T-cell (primary cell): ENCODE results near the gene RER1. TPM values are rescaled to one million over a fixed set of nuclear protein-coding genes. Genes with fewer than 3 reads are reported as not detected.

Source experiments
- ATAC-seq, 4 experiments: fragments of 200-7000 bp in 3 of 4; fragments of 150-1000 bp in 1 of 4; cut with Tn5 transposase; replicated peaks in 1 of 4; 1 replicate in 3 of 4; 2 replicates in 1 of 4; pipeline ENCODE4 v1.10.0; 2021; ENCODE audit warnings: moderate library complexity in 3 of 4, mild to moderate bottlenecking in 2 of 4, moderate number of reproducible peaks in 1 of 4
- CTCF ChIA-PET, 2 donors: fragments of 300-600 bp; sonication (Branson Sonifier 250); formaldehyde crosslinking; loops; one replicate each; lab custom pipeline; 2022; ENCODE audit warnings: antibody characterized with exemption in 2 of 2; lab: Charles Lee
- POLR2A ChIA-PET, 2 donors: fragments of 300-600 bp; sonication (Branson Sonifier 250); formaldehyde crosslinking; loops; one replicate each; lab custom pipeline; 2022; ENCODE audit warnings: antibody characterized with exemption in 2 of 2; lab: Charles Lee
- DNase-seq, 35 experiments: peaks; one replicate each; pipeline versions ENCODE4 v3.0.0 to v3.0.0-alpha.2; 2013 to 2023
- H3K27ac ChIP-seq: one replicate; pipeline ENCODE4 v1.5.1; 2013; ENCODE audit warnings: low read length
- H3K27me3 ChIP-seq, 2 experiments: replicated peaks in 1 of 2; 1 replicate in 1 of 2; 2 replicates in 1 of 2; pipeline versions ENCODE4 v1.6.1 to v1.7.0; 2013; ENCODE audit warnings: low read length in 1 of 2, mixed read lengths in 1 of 2; ENCODE audit not compliant: control insufficient read depth in 2 of 2, insufficient read depth in 2 of 2; ENCODE audit errors: extremely low read depth in 1 of 2
- H3K36me3 ChIP-seq, 2 donors: 1 replicate in 1 of 2; 2 replicates in 1 of 2; pipeline versions ENCODE4 v1.6.1 to v1.7.0; 2013; ENCODE audit warnings: low read length in 1 of 2; ENCODE audit not compliant: control insufficient read depth in 2 of 2, insufficient read depth in 1 of 2; ENCODE audit errors: extremely low read depth in 1 of 2
- H3K4me1 ChIP-seq, 2 experiments: 1 replicate in 1 of 2; 2 replicates in 1 of 2; pipeline versions ENCODE4 v1.6.1 to v1.7.0; 2013; ENCODE audit warnings: low read length in 2 of 2, mixed read lengths in 1 of 2; ENCODE audit not compliant: insufficient read depth in 2 of 2, control insufficient read depth in 1 of 2; ENCODE audit errors: extremely low read depth in 1 of 2
- H3K4me3 ChIP-seq, 2 donors: 1 replicate in 1 of 2; 2 replicates in 1 of 2; pipeline versions ENCODE4 v1.5.1 to v1.7.0; 2013; ENCODE audit warnings: mild to moderate bottlenecking in 2 of 2, low read length in 1 of 2, moderate library complexity in 1 of 2; ENCODE audit not compliant: control insufficient read depth in 1 of 2; ENCODE audit errors: extremely low read depth in 1 of 2
- H3K9me3 ChIP-seq: 2 replicates; pipeline ENCODE4 v1.7.0; 2013
- H3K27ac Mint-ChIP-seq, 2 donors: one replicate each; pipeline ENCODE4 v1.8.0; 2020 to 2021; ENCODE audit warnings: mild to moderate bottlenecking in 2 of 2, mixed read lengths in 2 of 2
- H3K27me3 Mint-ChIP-seq, 2 donors: one replicate each; pipeline ENCODE4 v1.8.0; 2021 to 2022; ENCODE audit warnings: mixed read lengths in 2 of 2
- H3K36me3 Mint-ChIP-seq: one replicate; pipeline ENCODE4 v1.8.0; 2021; ENCODE audit warnings: mixed read lengths
- H3K4me1 Mint-ChIP-seq, 3 donors: one replicate each; pipeline ENCODE4 v1.8.0; 2020 to 2022; ENCODE audit warnings: mixed read lengths in 3 of 3, mild to moderate bottlenecking in 1 of 3
- H3K4me3 Mint-ChIP-seq, 3 donors: one replicate each; pipeline ENCODE4 v1.8.0; 2020 to 2022; ENCODE audit warnings: mild to moderate bottlenecking in 3 of 3, mixed read lengths in 3 of 3, moderate library complexity in 3 of 3
- H3K9me3 Mint-ChIP-seq, 3 donors: one replicate each; pipeline ENCODE4 v1.8.0; 2020 to 2022; ENCODE audit warnings: mixed read lengths in 3 of 3
- WGBS: methylation state at CpG from one replicate; pipeline ENCODE4 v1.1.5; 2013; ENCODE audit warnings: missing lambda C conversion rate; ENCODE audit not compliant: insufficient coverage; 5-methylcytosine and 5-hydroxymethylcytosine counted together
- total RNA-seq, 35 experiments: library from RNA in 6 of 35; stranded (reverse) in 6 of 35; fragments of 120-200 nt in 1 of 35; gene quantifications; one replicate each; pipeline versions ENCODE4 v1.2.1 to v1.2.4 and lab custom pipeline; 2013 to 2026

Gene RER1
- total RNA-seq, 5 donors from 2014 or later (not counting 1 experiment from before 2014, with no cell fraction given): 84.3 to 129 (median 125) TPM

DNA sequence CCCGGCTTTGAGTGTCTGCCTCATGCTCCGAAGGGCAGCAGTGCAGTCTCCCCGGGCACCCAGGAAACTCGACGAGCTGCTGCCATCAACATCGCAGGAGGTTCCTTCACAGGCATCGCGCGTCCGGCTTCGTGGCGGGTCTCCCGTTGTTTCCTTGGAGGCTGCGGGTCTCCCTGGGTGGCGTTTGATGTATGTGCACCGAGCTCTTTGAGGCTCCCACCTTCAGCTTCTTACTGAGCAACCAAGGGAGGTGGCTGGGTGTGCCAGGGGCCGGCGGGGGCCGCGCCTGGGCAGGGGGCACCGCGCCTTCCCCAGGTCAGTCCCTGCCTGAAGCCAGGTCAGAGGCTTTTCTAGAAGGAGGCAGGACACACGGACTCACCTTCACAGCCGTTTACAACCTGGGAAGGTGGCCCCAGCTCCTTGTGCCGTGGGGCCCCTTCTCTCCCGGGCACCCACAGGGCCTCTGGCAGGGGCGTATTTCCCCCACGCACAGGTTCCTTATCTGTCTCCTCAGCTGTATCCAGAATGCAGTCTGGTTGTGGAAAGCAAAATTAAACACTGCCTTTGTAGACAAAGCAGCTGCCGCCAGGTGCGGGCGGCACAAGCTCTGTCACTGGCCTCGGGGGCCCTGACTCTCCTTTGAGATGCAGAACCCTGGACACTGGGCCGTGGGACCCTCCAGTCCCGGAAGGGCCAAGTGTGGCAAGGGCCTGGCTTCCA lies 42.5 kb downstream of the RER1 start:
- no peak overlapping the region for H3K27ac ChIP-seq
- no peaks in the 10 kb centered on the region for H3K9me3 ChIP-seq
- no peak overlapping the region for H3K4me3 ChIP-seq
- ChIA-PET CTCF (no interaction called here), POLR2A (no interaction called here)
- no peak for ATAC-seq
- DNase-seq: no peak
- H3K4me1 Mint-ChIP-seq: no peaks in the 10 kb centered on the region
- peaks cover 3% of the 10 kb centered on the region for H3K36me3 Mint-ChIP-seq
- H3K27me3 ChIP-seq: peaks cover 0 to 26% of the 10 kb centered on the region in 2 experiments
- WGBS: 67% methylated on average over 26 of the region's 34 CpGs
- no peaks in the 10 kb centered on the region for H3K36me3 ChIP-seq
- H3K4me3 Mint-ChIP-seq: no peak overlapping the region
- H3K27me3 Mint-ChIP-seq: peaks cover 0 to 2% of the 10 kb centered on the region in 2 donors
- H3K4me1 ChIP-seq: no peaks in the 10 kb centered on the region
- no peaks in the 10 kb centered on the region for H3K9me3 Mint-ChIP-seq
- no peak overlapping the region for H3K27ac Mint-ChIP-seq

DNA sequence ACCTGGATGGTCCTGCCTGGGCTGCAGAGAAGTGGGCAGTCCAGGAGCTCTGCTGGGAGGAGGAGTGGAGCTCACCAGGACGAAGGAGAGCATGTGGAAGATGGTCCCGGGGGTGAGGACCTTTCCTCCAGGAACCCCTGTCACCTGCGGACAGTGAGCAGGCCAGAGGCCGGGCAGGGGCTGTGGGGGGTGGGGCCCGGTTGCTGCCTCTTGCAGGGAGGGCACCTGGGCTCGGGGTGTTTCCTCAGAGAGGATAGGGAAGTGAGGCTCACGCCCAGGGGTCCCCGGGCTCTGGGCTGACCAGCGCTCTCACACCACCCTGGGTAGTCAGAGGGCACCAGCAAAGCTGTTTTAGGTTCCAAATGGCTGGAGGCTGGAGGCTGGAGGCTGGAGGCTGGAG lies 43.5 kb downstream of the RER1 start:
- H3K4me1 ChIP-seq: no peaks in the 10 kb centered on the region
- Mint-ChIP-seq H3K27me3 (no peaks in the 10 kb centered on the region), H3K27ac (no peak overlapping the region), H3K4me3 (no peak overlapping the region), H3K36me3 (peaks cover 3% of the 10 kb centered on the region), H3K9me3 (no peaks in the 10 kb centered on the region), H3K4me1 (no peaks in the 10 kb centered on the region)
- peaks cover 0 to 16% of the 10 kb centered on the region in 2 experiments for H3K27me3 ChIP-seq
- no peaks in the 10 kb centered on the region for H3K36me3 ChIP-seq
- WGBS: 76% methylated on average over 9 of the region's 9 CpGs
- CTCF ChIA-PET: no interaction called here
- no peak overlapping the region for H3K27ac ChIP-seq
- DNase-seq: no peak
- H3K4me3 ChIP-seq: no peak overlapping the region
- POLR2A ChIA-PET: no interaction called here
- no peak for ATAC-seq
- no peaks in the 10 kb centered on the region for H3K9me3 ChIP-seq

DNA sequence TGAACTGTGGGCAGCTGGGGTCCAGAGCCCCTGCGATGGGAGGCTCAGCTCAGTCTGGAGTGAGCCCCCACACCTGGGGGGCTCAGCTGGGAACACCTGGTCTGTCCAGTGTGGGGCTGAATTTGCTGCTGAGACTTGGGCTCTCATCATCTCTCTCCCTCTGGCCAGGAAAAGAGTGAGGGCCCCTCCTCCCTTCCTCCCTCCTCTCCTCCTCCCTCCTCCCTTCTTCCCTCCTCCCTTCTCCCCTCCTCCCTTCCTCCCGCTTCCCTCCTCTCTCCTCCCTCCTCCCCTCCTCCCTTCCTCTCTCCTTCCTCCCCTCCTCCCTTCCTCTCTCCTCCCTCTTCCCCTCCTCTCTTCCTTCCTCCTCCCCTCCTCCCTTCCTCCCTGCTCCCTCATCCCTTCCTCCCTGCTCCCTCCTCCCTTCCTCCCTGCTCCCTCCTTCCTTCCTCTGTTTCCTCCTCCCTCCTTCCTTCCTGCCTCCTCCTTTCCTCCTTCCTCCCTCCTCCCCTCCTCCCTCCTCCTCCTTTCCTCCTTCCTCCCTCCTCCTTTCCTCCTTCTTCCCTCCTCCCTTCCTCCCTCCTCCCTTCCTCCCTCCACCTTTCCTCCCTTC lies 44.2 kb downstream of the RER1 start:
- Mint-ChIP-seq H3K4me3 (no peak overlapping the region), H3K4me1 (no peaks in the 10 kb centered on the region), H3K27ac (no peak overlapping the region), H3K36me3 (peaks cover 3% of the 10 kb centered on the region), H3K9me3 (no peaks in the 10 kb centered on the region), H3K27me3 (no peaks in the 10 kb centered on the region)
- DNase-seq (no peak), ATAC-seq (no peak)
- Histone ChIP-seq H3K9me3 (no peaks in the 10 kb centered on the region), H3K36me3 (no peaks in the 10 kb centered on the region), H3K27ac (peak overlapping the region; percentile 7), H3K4me1 (no peaks in the 10 kb centered on the region), H3K27me3 (peaks cover 0 to 12% of the 10 kb centered on the region in 2 experiments), H3K4me3 (no peak overlapping the region)
- ChIA-PET CTCF (no interaction called here), POLR2A (no interaction called here)
- WGBS: 68% methylated on average over 2 of the region's 2 CpGs

DNA sequence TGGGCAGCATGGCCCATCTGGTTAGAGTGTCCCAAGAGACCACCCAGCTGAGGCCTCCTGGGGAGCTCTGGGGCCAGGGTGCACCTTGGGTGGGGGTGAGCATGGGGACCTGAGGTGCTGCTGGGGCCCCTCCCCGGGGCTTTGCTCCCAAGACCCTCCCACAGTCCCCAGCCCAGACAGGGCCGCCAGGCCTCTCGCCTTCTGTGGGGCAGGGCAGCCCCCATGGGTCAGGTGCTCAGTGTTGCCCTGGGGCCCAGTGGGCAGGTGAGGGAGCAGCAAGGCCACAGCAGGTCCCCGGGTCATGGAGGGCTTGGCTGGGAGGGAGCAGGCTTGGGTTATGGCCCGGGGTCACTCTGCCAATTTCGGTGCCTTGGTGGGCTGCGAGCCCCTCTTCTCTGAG lies 45.2 kb downstream of the RER1 start:
- Mint-ChIP-seq H3K4me1 (no peaks in the 10 kb centered on the region), H3K27me3 (no peaks in the 10 kb centered on the region), H3K4me3 (no peak overlapping the region), H3K36me3 (peaks cover 3% of the 10 kb centered on the region), H3K27ac (no peak overlapping the region), H3K9me3 (no peaks in the 10 kb centered on the region)
- H3K4me3 ChIP-seq: no peak overlapping the region
- no peak overlapping the region for H3K27ac ChIP-seq
- ChIA-PET POLR2A (no interaction called here), CTCF (no interaction called here)
- H3K36me3 ChIP-seq: no peaks in the 10 kb centered on the region
- DNase-seq (no peak), ATAC-seq (no peak)
- no peaks in the 10 kb centered on the region for H3K4me1 ChIP-seq
- 78% methylated on average over 4 of the region's 7 CpGs for WGBS
- no peaks in the 10 kb centered on the region for H3K9me3 ChIP-seq
- peaks cover 0 to 18% of the 10 kb centered on the region in 2 experiments for H3K27me3 ChIP-seq

DNA sequence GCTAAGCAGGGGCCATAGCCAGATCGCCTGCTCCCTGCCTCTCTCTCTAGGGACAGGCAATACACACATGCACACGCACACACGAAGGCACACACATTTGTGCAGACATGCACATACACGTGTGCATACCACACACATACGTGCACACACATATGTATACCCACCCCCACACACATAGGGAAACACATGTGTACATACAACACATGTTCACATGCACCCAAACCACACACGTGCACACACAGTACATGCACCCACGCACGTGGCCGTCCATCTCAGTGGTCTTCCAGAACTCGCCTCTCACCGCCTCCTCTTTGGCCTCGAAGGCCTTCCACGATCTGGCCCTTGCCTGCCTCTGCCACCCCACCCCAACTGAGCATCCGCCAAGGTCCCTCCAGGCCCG lies 46.0 kb downstream of the RER1 start:
- H3K4me3 Mint-ChIP-seq: no peak overlapping the region

DNA sequence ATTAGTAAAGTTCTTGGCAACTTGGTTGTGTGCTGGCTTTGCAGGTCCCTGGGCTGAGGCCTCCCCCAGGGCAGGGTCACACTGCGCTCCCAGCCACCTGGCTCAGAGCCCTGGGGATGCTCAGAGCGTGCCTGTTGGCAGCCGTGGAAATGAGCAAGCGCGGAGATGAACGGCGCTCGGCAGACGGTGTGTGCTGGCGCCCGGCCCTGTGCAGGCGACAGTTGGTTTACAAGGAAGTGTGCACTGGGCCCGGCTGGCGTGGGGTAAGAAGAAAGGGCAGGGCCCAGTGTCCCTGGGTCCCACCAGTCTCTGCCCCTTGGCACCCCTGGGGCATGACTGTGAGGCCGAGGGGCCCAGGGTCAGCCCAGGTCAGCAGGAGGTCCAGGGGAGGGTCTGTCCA lies 46.4 kb downstream of the RER1 start:
- Mint-ChIP-seq H3K27me3 (peaks cover 5% of the 10 kb centered on the region in 2 donors), H3K9me3 (no peaks in the 10 kb centered on the region), H3K4me3 (no peak overlapping the region), H3K27ac (no peak overlapping the region), H3K4me1 (no peaks in the 10 kb centered on the region), H3K36me3 (peaks cover 3% of the 10 kb centered on the region)
- ATAC-seq: no peak
- CTCF ChIA-PET: no interaction called here
- H3K27me3 ChIP-seq: peaks cover 0 to 29% of the 10 kb centered on the region in 2 experiments
- peaks cover 0 to 3% of the 10 kb centered on the region in 2 experiments for H3K4me1 ChIP-seq
- POLR2A ChIA-PET: no interaction called here
- H3K27ac ChIP-seq: no peak overlapping the region
- no peaks in the 10 kb centered on the region for H3K36me3 ChIP-seq
- H3K9me3 ChIP-seq: no peaks in the 10 kb centered on the region
- DNase-seq: no peak
- no peak overlapping the region for H3K4me3 ChIP-seq
- WGBS: 86% methylated on average over 15 of the region's 15 CpGs

More for the DNA sequence above, 46.0 kb downstream of the RER1 start:
- peak overlapping the region in 1 of 2 donors; percentile 20 for H3K27ac Mint-ChIP-seq
- Histone ChIP-seq H3K27me3 (peaks cover 0 to 26% of the 10 kb centered on the region in 2 experiments), H3K4me1 (no peaks in the 10 kb centered on the region), H3K27ac (no peak overlapping the region), H3K36me3 (no peaks in the 10 kb centered on the region), H3K4me3 (no peak overlapping the region), H3K9me3 (no peaks in the 10 kb centered on the region)
- no peak for ATAC-seq
- H3K27me3 Mint-ChIP-seq: peaks cover 3% of the 10 kb centered on the region in 2 donors
- DNase-seq: no peak
- CTCF ChIA-PET: no interaction called here
- no peaks in the 10 kb centered on the region for H3K4me1 Mint-ChIP-seq
- POLR2A ChIA-PET: no interaction called here
- no peaks in the 10 kb centered on the region for H3K9me3 Mint-ChIP-seq
- WGBS: 89% methylated on average over 15 of the region's 15 CpGs
- H3K36me3 Mint-ChIP-seq: peaks cover 3% of the 10 kb centered on the region
